LHCN-M2 (cell line): ENCODE data around the gene TECTA. TPM values are rescaled to one million over a fixed set of nuclear protein-coding genes. Genes with fewer than 3 reads are reported as not detected.
A peak's percentile ranks its signal among the peaks of the same experiment; 100 is the strongest.

Experiments used
- DNase-seq: peaks from one replicate; pipeline ENCODE4 v3.0.0-alpha.2; 2012; ENCODE audit warnings: low read depth
- polyA plus RNA-seq: library from polyadenylated mRNA; unstranded; fragments of >200 nt; gene quantifications from one replicate; pipeline ENCODE4 v1.2.1, GENCODE V29; 2012; ENCODE audit warnings: missing spikeins
- total RNA-seq: library from RNA; depleted of rRNA; stranded (reverse); fragments of >200 nt; gene quantifications from 2 replicates; pipeline ENCODE4 v1.2.3, GENCODE V29; 2014; rRNA removed

The TECTA gene, protein sequence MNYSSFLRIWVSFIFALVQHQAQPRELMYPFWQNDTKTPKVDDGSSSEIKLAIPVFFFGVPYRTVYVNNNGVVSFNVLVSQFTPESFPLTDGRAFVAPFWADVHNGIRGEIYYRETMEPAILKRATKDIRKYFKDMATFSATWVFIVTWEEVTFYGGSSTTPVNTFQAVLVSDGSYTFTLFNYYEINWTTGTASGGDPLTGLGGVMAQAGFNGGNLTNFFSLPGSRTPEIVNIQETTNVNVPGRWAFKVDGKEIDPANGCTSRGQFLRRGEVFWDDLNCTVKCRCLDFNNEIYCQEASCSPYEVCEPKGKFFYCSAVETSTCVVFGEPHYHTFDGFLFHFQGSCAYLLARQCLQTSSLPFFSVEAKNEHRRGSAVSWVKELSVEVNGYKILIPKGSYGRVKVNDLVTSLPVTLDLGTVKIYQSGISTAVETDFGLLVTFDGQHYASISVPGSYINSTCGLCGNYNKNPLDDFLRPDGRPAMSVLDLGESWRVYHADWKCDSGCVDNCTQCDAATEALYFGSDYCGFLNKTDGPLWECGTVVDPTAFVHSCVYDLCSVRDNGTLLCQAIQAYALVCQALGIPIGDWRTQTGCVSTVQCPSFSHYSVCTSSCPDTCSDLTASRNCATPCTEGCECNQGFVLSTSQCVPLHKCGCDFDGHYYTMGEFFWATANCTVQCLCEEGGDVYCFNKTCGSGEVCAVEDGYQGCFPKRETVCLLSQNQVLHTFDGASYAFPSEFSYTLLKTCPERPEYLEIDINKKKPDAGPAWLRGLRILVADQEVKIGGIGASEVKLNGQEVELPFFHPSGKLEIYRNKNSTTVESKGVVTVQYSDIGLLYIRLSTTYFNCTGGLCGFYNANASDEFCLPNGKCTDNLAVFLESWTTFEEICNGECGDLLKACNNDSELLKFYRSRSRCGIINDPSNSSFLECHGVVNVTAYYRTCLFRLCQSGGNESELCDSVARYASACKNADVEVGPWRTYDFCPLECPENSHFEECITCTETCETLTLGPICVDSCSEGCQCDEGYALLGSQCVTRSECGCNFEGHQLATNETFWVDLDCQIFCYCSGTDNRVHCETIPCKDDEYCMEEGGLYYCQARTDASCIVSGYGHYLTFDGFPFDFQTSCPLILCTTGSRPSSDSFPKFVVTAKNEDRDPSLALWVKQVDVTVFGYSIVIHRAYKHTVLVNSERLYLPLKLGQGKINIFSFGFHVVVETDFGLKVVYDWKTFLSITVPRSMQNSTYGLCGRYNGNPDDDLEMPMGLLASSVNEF (N-terminal part only)
- total RNA-seq, result 0.32 and 0.40 TPM in 2 replicates
- 0.16 TPM for polyA plus RNA-seq

DNA sequence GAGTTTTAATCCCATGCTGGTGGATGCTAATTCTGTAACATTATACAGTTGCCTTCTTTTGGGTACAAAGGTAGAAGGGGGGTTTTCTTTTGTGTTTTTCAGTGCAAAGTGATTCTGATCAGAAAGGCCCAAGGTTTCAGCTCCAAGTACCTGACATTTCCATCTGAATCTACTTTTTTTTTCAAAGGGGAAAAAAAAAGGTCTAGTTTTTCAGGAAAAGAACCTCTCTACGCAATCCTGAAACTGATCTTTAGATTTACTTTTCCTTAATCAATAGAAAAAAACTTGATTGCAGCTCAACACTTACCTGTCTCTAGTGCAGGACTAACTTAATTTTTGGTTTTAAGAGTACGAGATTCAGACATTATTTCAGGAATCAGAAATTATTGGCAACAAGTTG lies at the start of gene TECTA:
Gene TECTA, plus strand, starts transcription at position 301 of the 400 bp plus-strand sequence. CDS start 1,423 bp downstream, outside the sequence.
- no peak for DNase-seq

DNA sequence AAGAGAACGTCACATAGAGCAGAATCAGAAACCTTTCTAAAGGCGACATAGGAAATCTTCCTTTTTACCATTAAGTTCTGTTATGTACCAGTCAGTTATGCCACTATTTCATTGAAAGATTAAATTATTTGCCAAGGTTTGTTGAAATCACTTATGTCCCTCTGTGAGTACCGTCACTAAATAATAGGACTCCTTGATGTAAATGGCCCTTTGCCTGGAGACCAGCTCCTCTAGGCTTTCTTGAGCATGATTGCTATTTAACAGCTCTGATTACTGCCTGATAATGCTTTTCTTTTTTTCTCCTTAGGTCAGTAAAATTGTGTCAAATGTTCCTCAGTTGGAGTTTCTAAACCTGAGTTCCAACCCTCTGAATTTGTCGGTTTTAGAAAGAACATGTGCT lies 47.8 kb upstream of the TECTA start:
- DNase-seq, result no peak

DNA sequence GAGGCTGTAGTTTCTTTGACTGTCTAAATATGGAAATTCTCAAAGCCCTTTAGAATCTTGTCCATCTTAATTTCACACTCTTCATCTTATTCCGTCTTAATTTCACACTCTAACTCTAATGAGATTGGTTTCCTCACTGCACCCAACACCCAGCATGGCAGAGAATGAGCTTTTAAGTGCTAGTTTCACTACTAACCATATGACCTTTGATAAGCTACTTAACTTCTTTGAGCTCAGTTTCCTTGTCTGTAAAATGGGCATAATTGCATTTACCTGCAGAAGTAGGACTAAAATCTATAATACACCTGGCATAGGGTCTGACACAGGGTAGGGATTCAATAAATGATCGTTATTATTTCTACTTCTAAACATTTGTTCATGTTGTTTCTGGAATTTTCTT lies 46.8 kb upstream of the TECTA start:
- DNase-seq, result no peak

DNA sequence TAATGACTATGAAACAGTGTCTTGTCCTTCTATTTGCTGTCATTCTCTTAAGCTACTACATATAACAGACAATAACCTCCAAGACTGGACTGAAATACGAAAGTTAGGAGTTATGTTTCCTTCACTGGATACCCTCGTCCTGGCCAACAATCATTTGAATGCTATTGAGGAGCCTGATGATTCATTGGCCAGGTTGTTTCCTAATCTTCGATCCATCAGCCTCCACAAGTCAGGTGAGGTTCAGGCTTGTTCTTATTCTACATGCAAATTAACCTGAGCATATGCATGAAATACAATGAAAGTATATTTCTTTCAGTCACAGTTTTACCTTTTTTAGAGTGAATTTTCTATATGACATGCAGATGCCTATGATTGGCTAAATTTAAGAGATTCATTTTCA lies 46.0 kb upstream of the TECTA start:
- DNase-seq, result no peak

DNA sequence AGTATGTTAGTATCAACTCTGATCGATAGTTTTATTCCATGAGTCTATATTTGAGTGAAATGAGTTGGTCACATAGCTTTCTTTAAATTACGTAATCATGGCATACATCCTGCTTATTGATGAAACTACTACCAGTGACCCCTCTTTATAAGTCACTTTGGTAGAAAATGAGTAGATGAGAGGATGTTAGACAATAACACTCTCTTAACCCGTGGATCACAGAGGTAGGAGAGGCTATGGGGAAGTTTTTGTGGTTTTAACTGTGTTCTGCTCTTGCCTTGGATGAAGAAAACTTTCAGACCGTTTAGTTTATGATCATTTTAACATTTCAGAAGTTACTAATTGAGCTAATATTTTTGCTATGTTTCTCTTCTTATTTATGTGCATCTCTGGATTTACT lies 43.1 kb upstream of the TECTA start:
- no peak for DNase-seq

DNA sequence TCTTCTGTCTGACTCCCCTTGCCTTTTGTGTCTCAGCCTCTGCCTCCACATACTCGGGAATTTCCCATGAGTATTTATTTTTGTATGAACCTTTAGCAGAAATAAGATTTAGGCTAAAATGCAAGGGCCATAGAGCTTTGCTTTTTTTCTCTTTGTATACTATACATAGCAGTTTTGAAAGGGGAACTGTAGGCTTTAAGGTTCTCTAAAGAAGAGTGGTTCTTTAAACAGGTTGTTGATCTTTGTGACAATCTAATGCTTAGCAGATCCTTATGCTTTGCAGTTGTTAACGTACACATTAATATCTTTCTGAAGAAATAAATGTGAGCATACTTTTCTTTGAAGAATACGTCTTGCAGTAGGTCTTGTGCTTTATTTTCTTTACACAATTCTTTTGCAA lies 42.1 kb upstream of the TECTA start:
- no peak for DNase-seq

DNA sequence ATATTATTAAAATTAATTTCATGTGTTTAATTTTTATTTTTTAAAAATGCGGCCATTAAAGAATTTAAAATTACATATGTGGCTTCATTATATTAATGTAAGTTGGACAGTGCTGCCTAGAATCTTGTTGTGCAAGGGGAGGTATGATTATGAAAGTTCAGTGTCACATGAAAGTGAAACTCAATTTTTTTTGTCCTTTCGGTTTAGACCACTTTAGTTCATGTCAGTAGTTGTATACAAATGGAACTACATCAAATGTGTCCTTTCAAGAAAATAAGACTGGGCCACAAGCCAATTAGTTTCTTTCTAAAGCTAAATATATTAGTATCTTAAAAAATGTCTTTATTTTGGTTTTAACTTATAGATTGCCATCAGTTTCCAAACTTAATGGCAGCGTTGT lies 41.4 kb upstream of the TECTA start:
- no peak for DNase-seq

DNA sequence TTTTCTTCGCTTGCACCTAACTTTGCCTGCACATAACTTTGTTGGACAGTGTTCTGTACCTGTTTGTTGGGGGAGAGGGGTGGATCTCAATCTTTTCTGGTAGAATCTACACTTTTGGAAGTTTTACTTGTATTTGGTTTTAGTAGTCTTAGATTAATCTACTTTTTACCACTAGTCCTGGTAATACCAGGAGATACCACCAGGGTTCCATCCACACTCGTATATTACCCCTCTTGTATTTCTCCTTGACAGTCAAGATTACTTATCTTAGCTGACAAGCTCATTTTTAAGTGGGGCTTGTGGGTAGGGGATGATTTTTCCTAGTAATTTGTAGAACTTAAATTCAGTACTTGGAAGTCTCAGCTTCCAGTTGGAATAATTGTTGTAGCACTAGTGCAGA lies 37.3 kb upstream of the TECTA start:
- DNase-seq, result no peak

DNA sequence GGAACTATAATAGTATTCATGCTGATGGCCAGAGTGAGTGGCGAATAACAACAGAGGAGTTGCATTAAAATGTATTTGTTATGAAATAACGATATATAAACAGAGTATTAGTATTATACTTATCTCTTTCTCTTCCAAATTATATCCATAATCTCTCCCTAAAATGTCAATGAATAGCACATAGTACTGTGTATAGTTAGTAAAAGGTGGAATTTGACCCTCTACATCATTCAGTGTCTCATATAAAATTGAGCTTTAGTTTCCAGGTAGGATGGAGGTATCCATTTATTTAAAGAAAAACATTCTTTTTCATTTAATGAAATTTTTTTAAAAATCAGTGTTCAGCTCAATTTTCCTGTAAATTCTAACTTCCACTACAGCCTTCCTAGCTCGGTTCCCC lies 34.4 kb upstream of the TECTA start:
- DNase-seq, result no peak

DNA sequence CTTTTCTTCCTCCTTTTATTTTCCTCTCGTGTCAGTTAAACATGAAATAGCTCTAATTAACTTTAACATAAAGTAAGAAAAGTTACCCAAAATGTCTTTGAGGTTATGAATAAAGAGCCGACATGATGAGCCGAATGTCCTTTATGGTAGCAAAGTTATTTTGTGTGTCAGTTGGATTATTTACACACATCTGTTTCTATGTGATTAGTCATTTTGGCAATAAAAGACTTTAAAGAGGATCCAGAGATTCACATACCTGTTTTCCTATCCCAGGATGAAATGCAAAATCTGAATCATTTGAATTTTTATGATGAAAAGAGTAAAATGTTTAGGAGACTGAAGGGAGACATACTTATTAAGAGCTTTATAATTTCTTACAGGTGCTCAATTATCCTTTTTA lies 34.0 kb upstream of the TECTA start:
- peak; percentile 26 for DNase-seq

DNA sequence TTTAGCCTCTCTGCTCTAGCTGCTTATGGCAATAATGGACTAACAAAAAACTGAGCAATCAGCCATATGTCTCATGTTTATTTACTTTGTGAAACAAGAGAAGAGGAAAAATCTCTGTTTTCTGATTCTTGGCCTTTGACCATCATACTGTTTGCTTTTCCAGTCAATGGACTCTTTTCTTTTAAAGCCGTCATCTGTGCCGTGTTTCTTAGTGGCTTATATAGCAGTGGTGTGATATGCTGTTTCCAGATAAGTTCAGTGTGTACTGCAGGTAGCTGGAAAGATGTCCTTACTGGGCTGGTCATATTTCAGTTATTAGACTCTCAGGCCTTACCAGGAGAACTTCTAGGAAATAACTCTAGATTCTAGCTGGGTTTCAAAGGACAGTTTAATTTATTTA lies 33.6 kb upstream of the TECTA start:
- DNase-seq, result peak; percentile 35

DNA sequence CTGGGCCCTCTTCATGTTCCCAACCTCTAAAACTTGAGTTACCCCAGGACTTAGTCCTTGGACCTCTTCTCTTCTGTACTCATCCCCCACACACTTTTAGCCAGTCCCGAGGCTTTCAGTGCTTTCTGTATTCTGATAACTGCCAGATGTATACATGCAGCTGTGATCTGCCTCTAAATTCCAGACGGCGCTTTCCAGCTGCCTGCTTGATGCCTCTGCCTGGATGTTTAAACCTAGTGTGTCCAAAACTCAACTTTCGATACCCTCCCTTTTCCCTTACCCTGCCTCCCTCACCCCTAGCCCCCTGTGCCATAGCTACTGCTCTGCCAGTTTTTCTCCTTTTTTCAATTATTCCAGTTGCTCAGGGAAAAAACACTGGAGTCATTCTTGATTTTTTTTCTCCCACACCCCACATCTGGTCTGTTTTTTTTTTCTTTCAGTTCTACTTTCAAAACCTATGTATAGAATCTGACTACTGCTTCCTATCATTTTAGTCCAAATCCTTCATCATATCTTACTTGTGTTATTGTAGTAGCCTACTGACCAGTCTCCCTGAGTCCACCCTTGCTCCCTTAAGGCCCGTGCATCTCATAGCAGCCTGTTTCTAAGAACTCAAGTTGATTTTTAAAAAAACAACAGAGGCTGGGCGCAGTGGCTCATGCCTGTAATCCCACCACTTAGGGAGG lies 32.9 kb upstream of the TECTA start:
- DNase-seq, result no peak

DNA sequence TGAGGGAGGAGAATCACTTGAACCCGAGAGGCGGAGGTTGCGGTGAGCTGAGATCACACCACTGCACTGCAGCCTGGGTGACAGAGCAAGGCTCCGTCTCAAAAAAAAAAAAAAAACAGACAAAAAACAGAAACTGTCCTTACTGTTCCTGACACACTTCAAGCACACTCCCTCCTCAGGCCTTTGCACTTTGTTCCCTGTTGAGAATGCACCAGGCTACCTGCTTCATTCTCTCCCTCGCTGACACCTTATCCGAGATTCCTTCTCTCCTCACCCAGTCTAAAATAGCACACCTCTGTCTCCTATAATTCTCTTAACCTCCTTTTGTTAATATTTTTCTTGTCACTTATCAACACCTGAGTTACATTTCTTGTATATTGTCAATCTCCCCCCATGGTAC lies 32.3 kb upstream of the TECTA start:
- DNase-seq, result no peak

DNA sequence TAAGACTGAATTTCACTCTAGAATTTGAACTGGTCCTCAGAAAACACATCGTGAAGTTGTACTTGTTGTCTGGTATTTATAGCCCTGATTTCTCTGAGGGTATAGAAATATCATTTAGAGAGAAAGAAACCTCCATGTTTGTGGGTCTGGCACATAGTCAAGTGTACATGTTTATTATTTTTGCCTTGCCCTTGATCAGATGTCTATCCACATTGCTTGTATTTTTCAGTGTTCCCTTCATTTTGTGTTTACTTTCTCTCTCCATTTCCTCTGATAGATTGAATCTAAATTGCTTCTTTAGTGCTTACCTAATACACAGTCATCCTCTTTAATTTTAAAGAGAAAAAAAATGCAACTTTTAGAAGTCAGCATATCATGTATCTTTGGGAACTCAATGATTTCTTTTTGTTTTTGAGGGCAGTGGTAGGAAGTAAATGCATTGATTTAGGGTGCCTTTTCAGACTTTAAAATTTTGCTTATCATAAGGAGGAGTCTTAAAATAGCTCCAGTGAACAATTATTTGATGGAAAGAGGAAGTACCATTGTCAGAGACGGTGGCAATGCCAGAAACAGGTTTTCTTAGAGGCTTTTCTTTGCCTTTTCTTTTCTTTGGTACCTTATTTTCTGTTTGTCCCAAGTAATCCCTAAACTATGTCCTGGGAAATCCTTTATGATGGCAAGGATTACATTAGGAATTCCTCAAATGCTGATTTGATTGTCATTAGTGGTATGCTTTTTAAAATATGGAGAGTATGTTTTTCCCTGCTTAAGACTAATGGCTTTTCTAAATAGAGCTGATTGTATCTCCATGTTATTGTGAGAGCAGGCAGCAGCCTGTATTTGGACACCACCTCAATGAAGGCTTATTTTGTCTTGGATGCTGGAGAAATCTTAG lies 29.8 kb upstream of the TECTA start:
- peak; percentile 8 for DNase-seq

DNA sequence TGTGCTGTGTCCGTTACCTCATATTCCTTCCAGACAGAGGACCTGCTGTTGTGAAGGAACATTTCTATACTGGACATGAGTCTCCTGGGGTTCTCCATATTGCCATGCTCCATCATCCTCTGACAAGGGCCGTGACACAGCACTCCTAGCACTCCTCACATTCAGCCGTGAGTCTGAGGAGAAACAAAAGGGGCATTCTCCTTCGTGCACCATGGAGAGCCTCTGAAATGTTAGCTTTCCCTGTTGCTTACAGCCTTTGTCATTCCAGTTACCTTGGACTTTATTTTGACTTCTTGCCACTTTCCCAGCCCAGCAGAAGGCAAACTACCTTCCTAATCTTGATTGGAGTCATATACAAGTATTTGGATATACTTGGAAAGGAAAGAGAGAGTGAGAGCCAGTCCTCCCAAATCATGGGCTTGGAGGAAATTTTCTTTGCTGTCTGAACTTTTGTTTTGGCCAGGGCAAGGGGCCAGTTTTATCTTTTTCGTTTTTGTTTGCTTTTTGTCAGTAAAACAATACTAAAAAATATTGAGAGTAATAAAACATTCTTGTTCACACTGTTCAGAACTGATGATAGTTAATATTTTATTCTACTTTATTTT lies 29.1 kb upstream of the TECTA start:
- no peak for DNase-seq

DNA sequence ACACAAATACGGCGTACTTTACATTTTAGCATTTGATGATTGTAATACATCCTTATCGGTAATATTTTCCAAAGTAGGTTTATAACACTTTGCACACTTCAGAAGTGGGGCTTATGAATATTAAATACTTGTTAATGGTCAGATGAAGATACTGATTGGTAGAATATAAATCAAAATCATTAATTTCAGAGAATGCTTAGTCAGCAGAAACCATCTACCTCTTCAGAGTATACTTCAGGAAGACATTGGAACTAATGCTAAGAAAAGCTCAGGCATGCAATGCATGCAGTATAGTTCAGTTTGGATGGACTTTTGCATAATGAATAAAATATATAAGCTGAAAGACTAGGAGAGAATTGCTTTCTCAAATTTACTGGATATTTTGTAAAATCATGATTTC lies 19.7 kb upstream of the TECTA start:
- DNase-seq, result no peak

DNA sequence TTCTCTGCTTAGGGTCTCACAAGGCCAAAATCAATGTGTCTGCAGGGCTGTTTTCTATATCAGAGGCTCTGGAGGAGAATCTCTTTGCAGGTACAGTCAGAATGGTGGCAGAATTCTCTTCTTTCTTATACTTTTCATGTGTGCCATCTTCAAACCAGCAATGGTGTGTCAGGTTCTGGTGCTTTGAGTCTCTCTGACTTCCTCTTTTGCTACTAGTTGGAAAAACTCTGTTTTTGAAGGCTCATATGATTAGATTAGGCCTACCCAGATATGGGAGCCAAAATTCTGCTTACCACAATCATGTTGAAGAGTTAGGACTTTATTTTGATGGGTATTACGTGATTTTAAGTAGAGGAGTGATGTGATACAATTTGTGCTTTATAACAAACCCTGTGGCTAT lies 18.8 kb upstream of the TECTA start:
- no peak for DNase-seq

DNA sequence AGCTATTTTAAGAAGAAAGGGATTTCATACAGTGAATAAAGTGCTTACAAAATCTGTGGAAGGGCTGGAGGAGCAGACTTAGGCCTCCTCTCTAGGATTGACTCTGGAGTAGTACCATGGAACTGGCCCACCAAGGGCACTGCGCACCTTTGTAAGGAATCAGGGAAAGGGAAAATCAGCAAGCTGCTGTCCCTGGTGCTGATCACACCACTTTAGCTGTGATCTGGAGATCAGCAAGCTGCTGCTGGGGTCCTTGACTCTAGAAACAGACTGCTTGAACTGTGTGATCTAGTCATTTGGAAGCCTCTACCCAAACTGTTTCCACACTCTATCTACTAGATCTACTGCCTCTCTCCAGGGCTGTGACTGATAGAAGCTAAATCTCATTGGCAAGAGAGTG lies 18.4 kb upstream of the TECTA start:
- peak; percentile 10 for DNase-seq

DNA sequence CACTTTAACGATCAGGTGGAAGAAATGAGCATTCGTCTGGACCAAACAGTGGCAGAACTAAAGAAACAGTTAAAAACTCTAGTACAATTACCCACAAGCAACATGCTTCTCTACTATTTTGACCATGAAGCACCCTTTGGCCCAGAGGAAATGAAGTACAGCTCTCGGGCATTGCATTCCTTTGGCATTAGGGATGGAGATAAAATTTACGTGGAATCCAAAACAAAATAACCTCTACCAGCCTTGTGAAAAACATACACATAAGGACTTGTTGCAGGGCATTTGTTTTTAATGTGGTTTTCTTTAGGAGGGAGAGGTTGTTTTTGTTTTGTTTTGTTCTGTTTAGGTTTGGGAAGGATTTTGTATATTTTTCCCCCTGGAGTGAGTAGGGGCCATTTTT lies 14.2 kb upstream of the TECTA start:
- no peak for DNase-seq

DNA sequence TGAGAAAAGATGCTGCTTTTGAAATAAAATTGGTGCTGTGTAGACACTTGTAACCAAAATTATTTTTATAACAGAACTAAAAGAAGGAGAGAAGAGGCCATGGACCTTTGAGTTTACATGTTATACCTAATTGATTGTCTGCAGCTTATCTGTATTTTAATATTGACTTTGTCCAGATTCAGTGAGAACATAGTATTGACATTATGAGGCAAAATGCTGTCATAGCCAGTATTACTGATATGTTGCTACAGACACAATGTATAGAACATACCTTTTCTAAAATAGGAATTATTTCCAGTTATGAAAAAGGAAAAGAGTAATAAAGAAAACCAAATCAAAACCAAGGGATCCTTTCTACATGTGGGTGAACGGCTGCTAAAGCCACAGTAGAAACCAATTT lies 11.5 kb upstream of the TECTA start:
- no peak for DNase-seq
